Duodenal mucosa (tissue), 2 donors: ENCODE results near the gene RHOB.

Experiments
- H3K27ac ChIP-seq: one replicate; pipeline ENCODE4 v1.7.0; 2013; ENCODE audit warnings: low read depth, low read length
- H3K27me3 ChIP-seq, 2 donors: one replicate each; pipeline ENCODE4 v1.7.0; 2013; ENCODE audit warnings: low read length in 2 of 2, control low read depth in 1 of 2; ENCODE audit not compliant: insufficient read depth in 2 of 2, control insufficient read depth in 1 of 2
- H3K36me3 ChIP-seq, 2 donors: one replicate each; pipeline ENCODE4 v1.7.0; 2013; ENCODE audit warnings: low read length in 2 of 2, control low read depth in 1 of 2; ENCODE audit not compliant: insufficient read depth in 2 of 2, control insufficient read depth in 1 of 2
- H3K4me1 ChIP-seq, 2 donors: one replicate each; pipeline ENCODE4 v1.7.0; 2013; ENCODE audit warnings: low read length in 2 of 2, control low read depth in 1 of 2; ENCODE audit not compliant: insufficient read depth in 2 of 2, control insufficient read depth in 1 of 2
- H3K4me3 ChIP-seq, 2 donors: one replicate each; pipeline ENCODE4 v1.7.0; 2013; ENCODE audit warnings: low read length in 2 of 2, low read depth in 1 of 2
- H3K9ac ChIP-seq, 2 donors: one replicate each; pipeline ENCODE4 v1.7.0; 2013; ENCODE audit warnings: low read length in 2 of 2, low read depth in 1 of 2
- H3K9me3 ChIP-seq, 2 donors: one replicate each; pipeline ENCODE4 v1.7.0; 2013; ENCODE audit warnings: low read length in 2 of 2, control low read depth in 1 of 2; ENCODE audit not compliant: control insufficient read depth in 1 of 2

RHOB gene

DNA sequence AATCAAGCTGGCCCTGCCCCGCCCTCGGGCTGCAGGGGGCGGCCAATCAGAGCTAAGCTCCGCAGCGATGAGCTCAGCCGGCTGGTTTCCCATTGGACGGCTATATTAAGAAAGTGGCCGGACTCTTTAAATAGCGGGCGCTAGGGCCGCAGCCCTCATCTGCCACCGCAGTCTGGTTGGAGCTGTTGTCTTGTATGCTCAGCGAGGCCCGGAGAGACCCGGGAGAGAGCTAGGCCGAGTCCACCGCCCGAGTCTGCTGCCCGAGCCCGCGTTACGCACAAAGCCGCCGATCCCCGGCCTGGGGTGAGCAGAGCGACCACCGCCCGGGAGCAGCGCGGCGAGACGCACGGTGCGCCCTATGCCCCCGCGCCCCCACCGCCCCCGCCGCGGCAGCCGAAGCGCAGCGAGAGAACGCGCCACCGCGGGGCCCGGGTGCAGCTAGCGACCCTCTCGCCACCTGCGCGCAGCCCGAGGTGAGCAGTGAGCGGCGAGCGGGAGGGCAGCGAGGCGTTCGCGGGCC lies at the start of gene RHOB:
Gene RHOB, plus strand, starts transcription at position 158 of the 520 bp plus-strand sequence. CDS start 392 bp downstream, outside the sequence.
- H3K4me1 ChIP-seq = peaks cover 22 to 30% of the 10 kb centered on the region in 2 donors
- H3K27me3 ChIP-seq = peaks cover 0 to 11% of the 10 kb centered on the region in 2 donors
- peak within 1 kb of the TSS; percentile 89 to 93 for H3K9ac ChIP-seq
- H3K4me3 ChIP-seq = peak within 1 kb of the TSS; percentile 81 to 90
- peak within 1 kb of the TSS; percentile 97 for H3K27ac ChIP-seq
- no peaks in the 10 kb centered on the region for H3K36me3 ChIP-seq
- H3K9me3 ChIP-seq = no peaks in the 10 kb centered on the region

DNA sequence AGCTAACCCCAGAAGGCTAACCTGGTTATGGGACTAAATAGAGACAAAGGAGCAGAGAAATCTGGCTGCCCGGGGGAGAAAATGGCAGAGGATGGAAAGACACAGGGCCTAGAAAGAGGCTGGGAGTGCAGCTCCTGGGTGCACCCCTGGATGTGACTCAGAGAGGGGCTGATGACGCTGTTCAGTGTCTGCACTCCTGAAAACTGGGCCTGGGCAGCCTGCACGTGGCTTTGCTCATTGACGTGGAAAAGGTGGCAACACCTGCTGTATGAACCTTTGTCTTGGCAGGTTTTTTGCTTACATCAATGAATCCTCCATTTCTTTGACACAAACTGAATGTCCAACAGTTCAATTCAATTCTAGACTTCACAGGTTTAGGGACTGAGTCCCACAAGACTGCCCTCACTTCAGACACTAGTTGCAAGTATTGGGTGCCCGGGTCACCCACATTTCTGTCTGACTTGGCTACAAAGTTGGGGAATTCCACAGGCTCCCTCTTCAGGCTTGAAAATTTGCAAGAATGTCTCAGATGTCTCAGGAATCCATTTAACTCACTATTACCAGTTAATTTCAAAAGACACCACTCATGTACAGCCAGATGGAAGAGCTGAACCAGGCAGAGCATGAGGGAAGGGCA lies 48.9 kb upstream of the RHOB start:
- H3K9me3 ChIP-seq = no peaks in the 10 kb centered on the region
- no peak overlapping the region for H3K4me3 ChIP-seq
- no peak overlapping the region for H3K9ac ChIP-seq
- no peaks in the 10 kb centered on the region for H3K27me3 ChIP-seq
- H3K27ac ChIP-seq = no peak overlapping the region
- H3K4me1 ChIP-seq = peaks cover 8 to 10% of the 10 kb centered on the region in 2 donors
- no peaks in the 10 kb centered on the region for H3K36me3 ChIP-seq

DNA sequence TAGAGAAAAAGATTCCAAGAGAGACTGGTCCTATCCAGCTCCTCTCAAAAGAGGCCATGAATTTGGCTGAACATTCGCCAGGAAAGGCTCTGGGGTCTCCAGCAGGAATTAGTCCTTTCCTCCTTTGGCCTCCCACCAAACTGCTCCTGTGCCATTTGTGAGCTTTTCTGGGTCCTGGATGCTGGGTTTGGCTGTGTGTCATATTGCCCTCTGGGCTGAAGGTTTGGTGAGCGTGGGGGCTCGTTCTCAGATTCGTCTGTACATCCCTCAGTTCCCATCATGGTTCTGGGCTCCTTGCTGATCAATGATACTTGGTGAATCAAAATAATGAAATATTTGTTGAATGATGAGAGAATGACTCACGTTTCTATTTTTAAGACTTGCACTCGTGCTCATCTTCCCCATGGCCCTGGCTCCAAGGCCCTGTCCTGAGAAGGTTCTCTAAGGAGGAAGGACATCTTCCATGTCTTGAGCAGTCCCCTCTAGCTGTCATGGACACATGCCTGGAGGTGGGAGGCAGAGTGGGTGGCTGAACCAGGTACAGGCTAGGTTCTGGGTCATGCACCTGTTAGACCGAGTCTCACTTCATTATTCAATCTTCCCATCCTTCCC lies 47.8 kb upstream of the RHOB start:
- Histone ChIP-seq H3K27ac (no peak overlapping the region), H3K36me3 (no peaks in the 10 kb centered on the region)

DNA sequence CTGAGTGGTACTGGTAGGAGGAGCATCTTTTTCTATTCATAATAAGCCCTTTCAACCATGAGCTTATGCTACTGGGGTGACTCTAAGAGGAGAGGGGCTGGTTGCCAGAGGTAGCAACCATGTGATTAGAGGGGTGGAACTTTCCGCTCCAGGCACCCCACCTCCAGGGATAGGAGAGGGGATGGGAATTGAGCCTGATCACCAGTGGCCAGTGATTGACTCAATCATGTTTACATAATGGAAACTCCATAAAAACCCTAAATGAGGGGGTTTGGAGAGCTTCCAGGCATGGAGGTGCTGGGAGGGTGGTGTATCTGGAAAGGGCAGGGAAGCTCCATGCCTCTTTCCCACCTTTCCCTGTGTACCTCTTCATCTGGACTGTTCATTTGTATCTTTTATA lies 46.6 kb upstream of the RHOB start:
- Histone ChIP-seq H3K36me3 (no peaks in the 10 kb centered on the region), H3K9ac (no peak overlapping the region), H3K27me3 (no peaks in the 10 kb centered on the region), H3K9me3 (no peaks in the 10 kb centered on the region), H3K27ac (no peak overlapping the region), H3K4me3 (no peak overlapping the region), H3K4me1 (peaks cover 0 to 2% of the 10 kb centered on the region in 2 donors)

More for the DNA sequence above, 47.8 kb upstream of the RHOB start:
- no peak overlapping the region for H3K4me3 ChIP-seq
- H3K27me3 ChIP-seq = no peaks in the 10 kb centered on the region
- H3K9me3 ChIP-seq = no peaks in the 10 kb centered on the region
- no peak overlapping the region for H3K9ac ChIP-seq
- peaks cover 6 to 8% of the 10 kb centered on the region in 2 donors for H3K4me1 ChIP-seq

GRCh38 chr2:20400787-20401488 lies 45.9 kb upstream of the RHOB start:
- Histone ChIP-seq H3K4me1 (peaks cover 0 to under 1% of the 10 kb centered on the region in 2 donors), H3K9me3 (no peaks in the 10 kb centered on the region), H3K27me3 (no peaks in the 10 kb centered on the region), H3K27ac (no peak overlapping the region), H3K9ac (no peak overlapping the region), H3K36me3 (no peaks in the 10 kb centered on the region), H3K4me3 (no peak overlapping the region)

DNA sequence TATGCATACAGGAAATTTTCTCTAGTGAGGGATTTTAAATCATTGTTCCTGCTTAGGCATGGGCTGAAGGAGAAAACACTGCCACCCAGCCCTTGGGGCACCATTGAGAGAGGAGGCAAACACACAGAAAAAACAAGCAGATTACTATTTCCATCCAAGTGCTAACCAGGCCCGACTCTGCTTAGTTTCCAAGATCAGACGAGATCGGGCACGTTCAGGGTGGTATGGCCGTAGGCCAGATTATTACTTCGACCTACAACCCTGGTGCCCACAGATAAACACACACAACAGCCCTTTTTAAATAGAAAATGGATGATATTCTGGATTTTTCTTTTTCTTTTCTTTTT lies 45.4 kb upstream of the RHOB start:
- H3K9ac ChIP-seq = no peak overlapping the region
- no peaks in the 10 kb centered on the region for H3K4me1 ChIP-seq
- no peaks in the 10 kb centered on the region for H3K9me3 ChIP-seq
- H3K4me3 ChIP-seq = no peak overlapping the region
- H3K27ac ChIP-seq = no peak overlapping the region
- H3K36me3 ChIP-seq = no peaks in the 10 kb centered on the region
- H3K27me3 ChIP-seq = no peaks in the 10 kb centered on the region

DNA sequence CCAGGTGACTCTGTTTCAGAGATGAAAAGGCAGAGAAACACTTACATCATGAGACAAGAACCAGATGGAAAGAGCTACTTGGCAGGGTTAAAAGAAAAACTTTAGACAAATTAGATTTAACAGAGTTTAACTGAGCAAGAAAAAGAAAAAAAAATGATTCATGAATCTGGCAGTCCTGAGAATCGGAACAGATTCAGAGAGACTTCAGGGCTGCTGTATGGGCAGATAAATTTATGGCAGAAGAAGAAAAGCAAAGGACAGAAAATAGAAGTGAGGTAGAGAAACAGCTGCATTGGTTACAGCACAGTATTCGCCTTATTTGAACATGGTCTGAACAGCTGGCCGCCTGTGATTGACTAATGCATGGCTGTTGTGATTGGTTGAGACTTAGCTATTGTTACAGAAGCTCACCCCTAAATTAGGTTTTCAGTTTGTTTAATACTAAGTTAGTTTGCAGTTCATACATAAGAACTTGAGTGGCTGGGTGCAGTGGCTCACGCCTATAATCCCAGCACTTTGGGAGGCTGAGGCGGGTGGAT lies 43.0 kb upstream of the RHOB start:
- no peaks in the 10 kb centered on the region for H3K27me3 ChIP-seq
- H3K4me3 ChIP-seq = no peak overlapping the region
- peaks cover 2 to 4% of the 10 kb centered on the region in 2 donors for H3K9me3 ChIP-seq
- H3K4me1 ChIP-seq = no peaks in the 10 kb centered on the region
- no peaks in the 10 kb centered on the region for H3K36me3 ChIP-seq
- H3K9ac ChIP-seq = no peak overlapping the region
- no peak overlapping the region for H3K27ac ChIP-seq

DNA sequence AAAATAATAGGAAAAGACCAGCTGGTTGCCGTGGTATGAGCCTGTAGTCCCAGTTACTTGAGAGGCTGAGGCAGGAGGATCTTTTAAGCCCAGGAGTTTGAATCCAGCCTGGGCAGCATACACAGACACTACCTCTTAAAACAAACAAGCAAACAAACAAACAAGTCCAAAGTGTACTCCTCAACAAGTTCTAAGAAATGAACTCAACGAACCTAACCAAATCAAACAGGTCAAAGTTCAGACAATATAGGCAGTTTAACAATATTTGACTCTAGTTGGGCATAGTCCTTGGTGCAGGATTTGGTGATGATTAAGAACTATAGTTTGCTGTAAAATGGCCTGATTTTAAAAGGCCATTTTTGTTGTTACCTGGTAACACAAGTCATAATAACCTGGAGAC lies 41.9 kb upstream of the RHOB start:
- Histone ChIP-seq H3K27me3 (no peaks in the 10 kb centered on the region), H3K4me1 (no peaks in the 10 kb centered on the region), H3K9ac (no peak overlapping the region), H3K4me3 (no peak overlapping the region), H3K36me3 (no peaks in the 10 kb centered on the region), H3K27ac (no peak overlapping the region), H3K9me3 (peaks cover 7 to 11% of the 10 kb centered on the region in 2 donors)

DNA sequence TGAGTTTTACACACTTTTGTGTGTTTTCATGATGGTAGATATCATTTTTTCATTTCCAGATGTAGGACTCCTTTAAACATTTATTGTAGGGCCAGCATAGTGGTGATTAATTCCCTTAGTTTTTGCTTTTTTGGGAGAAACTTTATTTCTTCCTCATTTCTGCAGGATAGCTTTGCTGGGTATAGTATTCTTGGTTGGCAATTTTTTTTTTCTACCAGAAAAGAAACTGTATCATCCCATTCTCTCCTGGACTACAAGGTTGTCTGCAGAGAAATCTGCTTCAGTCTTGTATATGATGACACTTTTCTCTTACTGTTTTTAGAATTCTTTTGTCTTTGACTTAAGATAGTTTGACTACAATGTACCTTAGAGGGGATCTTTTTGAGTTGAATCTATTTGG lies 37.8 kb upstream of the RHOB start:
- Histone ChIP-seq H3K36me3 (no peaks in the 10 kb centered on the region), H3K9me3 (peaks cover 9 to 13% of the 10 kb centered on the region in 2 donors), H3K27ac (no peak overlapping the region), H3K27me3 (no peaks in the 10 kb centered on the region), H3K9ac (no peak overlapping the region), H3K4me1 (no peaks in the 10 kb centered on the region), H3K4me3 (no peak overlapping the region)
